Heart left ventricle (tissue), 16 donors: Measurements from ENCODE around the gene FOXM1. TPM values are rescaled to one million over a fixed set of nuclear protein-coding genes. Genes with fewer than 3 reads are reported as not detected.
"Not testable (repeated sequence)": the region's sequence is repeated elsewhere in the genome, so short reads cannot be mapped to it uniquely, and the experiment has no call there.

Source experiments
- ATAC-seq, 4 donors: fragments of 200-7000 bp; cut with Tn5 transposase; one replicate each; pipeline ENCODE4 v1.9.1; 2020 to 2022; ENCODE audit warnings: moderate library complexity in 4 of 4, mild to moderate bottlenecking in 3 of 4, moderate number of reproducible peaks in 1 of 4
- DNase-seq, 5 donors: peaks; one replicate each; pipeline ENCODE4 v3.0.0-alpha.2; 2020
- H3K27ac ChIP-seq, 12 donors: fragments of 200-600 bp; sonication (generic) in 4 of 12; one replicate each; pipeline versions ENCODE4 v1.5.0 to v1.8.0; 2016 to 2022; ENCODE audit warnings: mild to moderate bottlenecking in 2 of 12
- H3K27me3 ChIP-seq, 9 donors: fragments of 200-600 bp; sonication (generic) in 2 of 9; one replicate each; pipeline versions ENCODE4 v1.5.1 to v1.8.0; 2016 to 2022; ENCODE audit warnings: mild to moderate bottlenecking in 3 of 9
- H3K36me3 ChIP-seq, 9 donors: fragments of 200-600 bp; sonication (generic) in 2 of 9; one replicate each; pipeline versions ENCODE4 v1.5.0 to v1.8.0; 2018 to 2022; ENCODE audit warnings: mild to moderate bottlenecking in 2 of 9
- H3K4me1 ChIP-seq, 12 donors: fragments of 200-600 bp; sonication (generic) in 4 of 12; one replicate each; pipeline versions ENCODE4 v1.5.0 to v1.8.0; 2016 to 2022; ENCODE audit warnings: mild to moderate bottlenecking in 3 of 12
- H3K4me3 ChIP-seq, 12 donors: fragments of 200-600 bp; sonication (generic) in 4 of 12; one replicate each; pipeline versions ENCODE4 v1.5.0 to v1.8.0; 2017 to 2022; ENCODE audit warnings: mild to moderate bottlenecking in 9 of 12, moderate library complexity in 4 of 12
- H3K9me3 ChIP-seq, 12 donors: fragments of 200-600 bp; sonication (generic) in 4 of 12; one replicate each; pipeline versions ENCODE4 v1.5.0 to v1.8.0; 2016 to 2022; ENCODE audit warnings: mild to moderate bottlenecking in 1 of 12
- CTCF ChIP-seq, 12 donors: fragments of 200-600 bp; sonication (generic) in 4 of 12; IDR thresholded peaks; one replicate each; pipeline versions ENCODE4 v1.5.0 to v1.8.0; 2018 to 2022; ENCODE audit warnings: antibody characterized with exemption in 12 of 12, mild to moderate bottlenecking in 5 of 12
- POLR2A ChIP-seq, 2 donors: fragments of 450-650 bp; IDR thresholded peaks; one replicate each; pipeline ENCODE4 v1.6.1; 2017; ENCODE audit warnings: antibody characterized with exemption in 2 of 2, mild to moderate bottlenecking in 2 of 2, moderate library complexity in 2 of 2
- WGBS, 4 donors: extraction: QIAGEN DNeasy Blood & Tissue Kit in 2 of 4; methylation state at CpG; one replicate each; pipeline versions ENCODE4 v1.1.5 to v1.1.7; 2013 to 2018; 5-methylcytosine and 5-hydroxymethylcytosine counted together
- intact Hi-C, 10 donors: fragments of 100-400 bp; cut with DNase I; formaldehyde crosslinking; loops; one replicate each; pipeline versions ENCODE4 v1.11.1 to v1.14.2; 2022
- polyA plus RNA-seq, 2 donors: library from polyadenylated mRNA; stranded (reverse); fragments of 200-250 nt; gene quantifications; one replicate each; pipeline ENCODE4 v1.2.3, GENCODE V29; 2013
- total RNA-seq, 9 donors: library from RNA; depleted of rRNA in 2 of 9; stranded (reverse); fragments of >200 nt in 2 of 9; fragmentation: NEBNext Ultra II Directional in 3 of 9; extraction: Animal tissue kit (Norgen Biotek cat#: 25700) in 3 of 9; gene quantifications; one replicate each; pipeline versions ENCODE4 v1.1.0 to v1.2.4, GENCODE V29; 2016 to 2023
- donor health status: ischemic (EF 13 %, LVEDD 7.1; RV severe dilation, severe dysfunction).
- donor health status: healthy with polysubstance abuse.
- donor health status: DM: no; HTN: yes; CAD: no.
- donor health status: DM: no; HTN: no; CAD: no.
- donor health status: ischemic (EF 25% LVEDD 6.9; RV normal size, moderate dysfunction).
- donor health status: ischemic (EF 25% LVEDD 5.7; RV mildly dilated, moderate dysfunction).
- donor health status: healthy.
- donor health status: DM: yes; HTN: yes; CAD: no.
- donor health status: ischemic (EF 35%, LVEDD 5.7; RV mildly dilated, moderate dysfunction).
- donor health status: nonischemic (EF 11% LVEDD 7.7; RV severe dilation, severe dysfunction).
- donor health status: DM: yes; HTN: yes; CAD: no.
- donor health status: PGD.
- donor health status: ischemic (EF 29% LVEDD 5.4; RV normal size, mild dysfunction).
- donor health status: nonischemic (EF 23%, LVEDD 6.1; RV moderate dilation, normal function).

The FOXM1 gene
- total and polyA plus RNA-seq, 11 donors: 0.08 to 13.5 (median 0.38) TPM

DNA sequence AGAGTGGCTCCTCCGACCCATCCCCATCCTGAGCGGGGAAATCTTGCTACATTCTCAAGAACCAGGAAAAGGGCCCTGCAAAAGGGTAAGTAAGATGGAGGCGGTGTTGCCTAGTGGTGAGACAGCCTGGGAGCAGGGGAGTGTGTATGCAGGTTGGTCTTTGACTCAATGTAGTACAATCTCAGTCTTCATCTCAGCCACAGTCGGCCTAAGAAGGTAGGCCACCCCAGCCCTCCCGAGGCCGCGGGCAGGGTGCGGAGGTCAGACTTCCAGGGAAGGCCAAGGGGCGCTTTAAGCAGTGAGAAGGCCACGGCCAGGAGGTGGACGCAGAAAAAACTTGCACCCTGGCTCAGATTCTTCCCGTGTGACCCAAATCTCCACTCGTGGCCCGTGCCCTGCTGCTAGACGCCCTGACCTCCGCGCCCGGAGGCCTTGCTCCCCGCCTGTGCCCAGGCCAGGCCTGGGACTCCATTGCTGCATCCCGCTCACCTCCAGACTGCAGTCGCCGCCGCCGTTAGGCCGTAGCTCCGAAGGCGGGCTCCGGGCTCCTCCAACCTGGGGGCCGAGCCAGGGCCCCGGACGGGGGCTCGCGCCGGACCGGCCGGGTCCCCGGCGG is 435 bp downstream of the FOXM1 start:
- TF ChIP-seq CTCF (IDR thresholded peaks at IDR 0.05) (no peak), POLR2A (IDR thresholded peaks at IDR 0.05) (no peak)
- Histone ChIP-seq H3K4me1 (peaks cover 0 to 33% (median 16%) of the 10 kb centered on the region in 12 donors), H3K9me3 (no peaks in the 10 kb centered on the region), H3K27ac (peak overlapping the region in 5 of 12 donors; percentile 82 to 93 (median 88)), H3K4me3 (peak overlapping the region; percentile 72 to 99 (median 86)), H3K27me3 (no peaks in the 10 kb centered on the region), H3K36me3 (peaks cover 0 to 9% (median 0%) of the 10 kb centered on the region in 9 donors)
- 5 to 11% (median 7%) methylated on average over 20 to 38 of the region's 38 CpGs for WGBS, 4 donors
- ATAC-seq (no peak), DNase-seq (no peak)
- intact Hi-C loops: no loop called here

GRCh38 chr12:2868986-2869632 is 7.9 kb downstream of the FOXM1 start:
- H3K9me3 ChIP-seq, intact Hi-C loops, H3K4me3 ChIP-seq, H3K27ac ChIP-seq, H3K4me1 ChIP-seq, H3K27me3 ChIP-seq, ATAC-seq, DNase-seq: not testable (repeated sequence)
- WGBS, 4 donors: 84 to 98% (median 95%) methylated on average over 9 of the region's 9 CpGs
- H3K36me3 ChIP-seq: peaks cover 0 to 23% (median 0%) of the 10 kb centered on the region in 9 donors

GRCh38 chr12:2864198-2864597 is 12.8 kb downstream of the FOXM1 start:
- H3K9me3 ChIP-seq: no peaks in the 10 kb centered on the region
- ATAC-seq: no peak
- H3K4me3 ChIP-seq: no peak overlapping the region
- TF ChIP-seq POLR2A (IDR thresholded peaks at IDR 0.05) (no peak), CTCF (IDR thresholded peaks at IDR 0.05) (no peak)
- H3K27ac ChIP-seq: no peak overlapping the region
- H3K27me3 ChIP-seq: no peaks in the 10 kb centered on the region
- intact Hi-C loops: no loop called here
- no peaks in the 10 kb centered on the region for H3K4me1 ChIP-seq
- 96 to 98% (median 97%) methylated on average over 9 of the region's 9 CpGs for WGBS, 4 donors
- DNase-seq: no peak
- H3K36me3 ChIP-seq: peaks cover 0 to 35% (median 0%) of the 10 kb centered on the region in 9 donors

DNA sequence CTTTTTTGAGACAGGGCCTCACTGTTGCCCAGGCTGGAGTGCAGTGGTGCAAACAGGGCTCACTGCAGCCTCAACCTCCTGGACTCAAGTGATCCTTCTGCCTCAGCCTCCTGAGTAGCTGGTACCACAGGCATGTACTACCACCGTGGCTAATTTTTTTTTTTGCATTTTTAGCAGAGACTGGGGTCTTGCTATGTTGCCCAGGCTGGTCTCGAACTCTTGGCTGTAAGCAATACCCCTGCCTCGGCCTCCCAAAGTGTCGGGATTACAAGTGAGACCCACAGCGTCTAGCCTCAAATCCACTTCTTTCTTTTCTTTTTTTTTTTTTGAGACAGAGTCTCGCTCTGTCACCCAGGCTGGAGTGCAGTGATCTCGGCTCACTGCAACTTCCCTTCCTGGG is 13.6 kb downstream of the FOXM1 start:
- H3K27me3 ChIP-seq, H3K4me1 ChIP-seq, intact Hi-C loops, H3K27ac ChIP-seq, ATAC-seq, DNase-seq, H3K9me3 ChIP-seq, H3K4me3 ChIP-seq: not testable (repeated sequence)
- WGBS, 4 donors: 92 to 96% (median 95%) methylated on average over 7 of the region's 7 CpGs
- H3K36me3 ChIP-seq: peaks cover 0 to 40% (median 0%) of the 10 kb centered on the region in 9 donors

DNA sequence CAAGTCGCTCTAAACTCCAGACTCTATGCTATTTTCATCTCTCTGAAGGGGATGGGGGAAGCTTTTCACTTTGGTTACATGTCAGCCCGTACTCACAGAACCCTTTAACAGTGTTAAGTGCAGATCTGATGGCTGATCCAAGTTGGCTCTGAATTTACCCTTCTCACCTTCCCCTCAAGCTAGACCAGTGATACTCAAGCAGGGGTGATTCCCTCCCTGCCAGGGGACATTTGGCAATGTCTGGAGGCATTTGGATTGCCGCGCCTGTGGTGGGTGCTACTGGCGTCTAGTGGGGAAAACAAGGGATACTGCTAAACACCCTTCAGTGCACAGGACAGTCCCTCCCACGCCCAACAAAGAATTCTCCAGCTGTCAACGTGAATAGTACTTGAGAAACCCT is 14.1 kb downstream of the FOXM1 start:
- DNase-seq (no peak), ATAC-seq (no peak)
- TF ChIP-seq CTCF (IDR thresholded peaks at IDR 0.05) (no peak), POLR2A (IDR thresholded peaks at IDR 0.05) (no peak)
- Histone ChIP-seq H3K9me3 (no peaks in the 10 kb centered on the region), H3K27ac (no peak overlapping the region), H3K4me1 (no peaks in the 10 kb centered on the region), H3K4me3 (no peak overlapping the region), H3K36me3 (peaks cover 0 to 40% (median 0%) of the 10 kb centered on the region in 9 donors), H3K27me3 (no peaks in the 10 kb centered on the region)
- WGBS, 4 donors: 81 to 90% (median 86%) methylated on average over 7 of the region's 7 CpGs
- intact Hi-C loops: no loop called here
